Testis (tissue), 3 donors: Measurements from ENCODE around the gene GABBR2. TPM values are rescaled to one million over a fixed set of nuclear protein-coding genes. Genes with fewer than 3 reads are reported as not detected.
"Not testable (repeated sequence)": the region's sequence is repeated elsewhere in the genome, so short reads cannot be mapped to it uniquely, and the experiment has no call there.

ENCODE experiments used
- DNase-seq: peaks from one replicate; pipeline ENCODE4 v3.0.0-alpha.2; 2019
- H3K27ac ChIP-seq, 2 donors: fragments of 200-600 bp; sonication (generic); one replicate each; pipeline ENCODE4 v1.5.1; 2019
- H3K27me3 ChIP-seq: fragments of 200-600 bp; sonication (generic); one replicate; pipeline ENCODE4 v1.5.1; 2019
- H3K36me3 ChIP-seq: fragments of 200-600 bp; sonication (generic); one replicate; pipeline ENCODE4 v1.5.1; 2017; ENCODE audit warnings: low read depth; ENCODE audit errors: missing control alignments
- H3K4me1 ChIP-seq: fragments of 200-600 bp; sonication (generic); one replicate; pipeline ENCODE4 v1.5.1; 2019
- H3K4me3 ChIP-seq, 2 donors: fragments of 200-600 bp; sonication (generic); one replicate each; pipeline ENCODE4 v1.5.1; 2017 to 2019
- H3K9me3 ChIP-seq: fragments of 200-600 bp; sonication (generic); one replicate; pipeline ENCODE4 v1.5.1; 2017
- POLR2A ChIP-seq: fragments of 450-650 bp; IDR thresholded peaks from one replicate; pipeline ENCODE4 v1.6.1; 2017; ENCODE audit warnings: antibody characterized with exemption, mild to moderate bottlenecking, moderate library complexity
- whole genome bisulfite sequencing, 2 donors: methylation state at CpG; one replicate each; pipeline ENCODE4 v1.1.5; 2018; 5-methylcytosine and 5-hydroxymethylcytosine counted together
- intact Hi-C: fragments of 100-400 bp; cut with DNase I; formaldehyde crosslinking; loops from one replicate; pipeline ENCODE4 v1.15.1; 2023; ENCODE audit warnings: low total_unique reads
- polyA plus RNA-seq: library from polyadenylated mRNA; stranded (reverse); fragments of 350-450 nt; fragmentation: Illumina TruSeq; extraction: RNeasy Lipid Tissue Mini Kit (QIAGEN cat#74804); gene quantifications from one replicate; pipeline ENCODE4 v1.2.3, GENCODE V29; 2014; ENCODE audit warnings: low read depth, low replicate concordance; ENCODE audit not compliant: insufficient read depth
- total RNA-seq, 2 donors: library from RNA; depleted of rRNA; stranded (reverse); fragments of >200 nt; gene quantifications; one replicate each; pipeline ENCODE4 v1.2.3, GENCODE V29; 2016
- TF ChIP-seq, protein P1 (sequence below), 3 experiments: fragments of 450-650 bp in 2 of 3; fragments of 200-600 bp in 1 of 3; sonication (generic) in 1 of 3; IDR thresholded peaks; one replicate each; pipeline ENCODE4 v1.5.1; 2016 to 2019; ENCODE audit warnings: antibody characterized with exemption in 3 of 3, mild to moderate bottlenecking in 2 of 3, moderate library complexity in 1 of 3

GABBR2 gene
- total and polyA plus RNA-seq, 3 donors from 2014 or later = 3.0 to 8.1 (median 6.9) TPM

DNA sequence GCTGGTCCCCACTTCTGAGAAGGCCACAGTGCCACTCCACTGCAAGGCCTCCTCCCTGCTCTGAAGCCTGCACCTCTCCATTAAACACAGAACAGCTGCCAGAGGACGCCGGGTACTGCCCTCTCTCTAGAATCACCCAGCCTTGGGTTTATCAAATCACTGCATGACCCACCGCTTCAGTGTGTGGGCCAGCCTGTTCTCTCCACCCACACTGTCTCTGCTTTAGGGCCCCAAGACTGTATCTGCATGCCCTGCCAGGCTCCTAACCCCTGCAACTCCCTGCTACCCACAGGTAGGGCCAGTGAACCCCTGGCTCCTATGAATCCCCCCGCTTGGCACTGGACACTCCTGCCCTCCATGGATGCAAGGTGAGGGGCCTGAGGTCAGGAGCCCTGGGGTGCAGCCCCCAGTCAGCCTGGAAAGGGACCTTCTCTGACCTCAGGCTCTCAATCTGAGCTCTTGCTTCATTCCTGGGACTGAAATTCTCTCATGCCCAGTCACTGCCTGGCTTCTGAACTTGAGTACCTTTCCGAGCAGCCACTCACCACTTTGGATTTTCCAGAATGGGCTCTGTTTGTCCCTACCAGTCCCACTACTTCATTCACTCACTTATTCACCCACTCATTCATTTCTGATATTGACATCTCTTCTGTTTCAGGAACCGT, 206.3 kb downstream of the GABBR2 start:
- intact Hi-C loops = no loop called here
- no peak for TF ChIP-seq POLR2A
- DNase-seq = no peak
- Histone ChIP-seq H3K27ac (no peak overlapping the region), H3K27me3 (no peaks in the 10 kb centered on the region), H3K36me3 (no peaks in the 10 kb centered on the region), H3K9me3 (no peaks in the 10 kb centered on the region), H3K4me1 (no peaks in the 10 kb centered on the region), H3K4me3 (no peak overlapping the region)
- 78 to 83% methylated on average over 6 of the region's 6 CpGs for WGBS, 2 donors

DNA sequence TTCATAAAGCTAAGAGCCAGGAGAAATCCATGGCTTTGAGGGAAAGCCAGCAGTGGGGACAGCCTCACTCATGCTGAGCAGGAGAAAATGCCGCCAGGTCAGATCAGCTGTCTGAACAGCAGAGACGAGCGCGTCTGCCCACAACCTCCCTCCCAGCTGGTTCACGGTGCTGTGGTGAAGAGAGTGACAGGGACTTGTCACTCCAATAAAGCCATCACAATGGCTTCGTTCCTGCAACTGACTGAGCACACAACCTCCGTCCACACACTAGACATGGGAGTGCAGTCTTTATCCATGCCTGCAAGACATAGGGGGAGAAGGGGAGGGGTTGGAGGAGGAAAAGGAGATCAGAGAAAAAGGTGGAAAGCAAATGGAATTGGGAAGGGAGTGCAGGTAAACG, 206.9 kb downstream of the GABBR2 start:
- H3K9me3 ChIP-seq = no peaks in the 10 kb centered on the region
- no peak overlapping the region for H3K27ac ChIP-seq
- TF ChIP-seq POLR2A = no peak
- TF ChIP-seq, protein P1, sequence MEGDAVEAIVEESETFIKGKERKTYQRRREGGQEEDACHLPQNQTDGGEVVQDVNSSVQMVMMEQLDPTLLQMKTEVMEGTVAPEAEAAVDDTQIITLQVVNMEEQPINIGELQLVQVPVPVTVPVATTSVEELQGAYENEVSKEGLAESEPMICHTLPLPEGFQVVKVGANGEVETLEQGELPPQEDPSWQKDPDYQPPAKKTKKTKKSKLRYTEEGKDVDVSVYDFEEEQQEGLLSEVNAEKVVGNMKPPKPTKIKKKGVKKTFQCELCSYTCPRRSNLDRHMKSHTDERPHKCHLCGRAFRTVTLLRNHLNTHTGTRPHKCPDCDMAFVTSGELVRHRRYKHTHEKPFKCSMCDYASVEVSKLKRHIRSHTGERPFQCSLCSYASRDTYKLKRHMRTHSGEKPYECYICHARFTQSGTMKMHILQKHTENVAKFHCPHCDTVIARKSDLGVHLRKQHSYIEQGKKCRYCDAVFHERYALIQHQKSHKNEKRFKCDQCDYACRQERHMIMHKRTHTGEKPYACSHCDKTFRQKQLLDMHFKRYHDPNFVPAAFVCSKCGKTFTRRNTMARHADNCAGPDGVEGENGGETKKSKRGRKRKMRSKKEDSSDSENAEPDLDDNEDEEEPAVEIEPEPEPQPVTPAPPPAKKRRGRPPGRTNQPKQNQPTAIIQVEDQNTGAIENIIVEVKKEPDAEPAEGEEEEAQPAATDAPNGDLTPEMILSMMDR (IDR thresholded peaks at IDR 0.05) = no peak
- no peaks in the 10 kb centered on the region for H3K4me1 ChIP-seq
- no peaks in the 10 kb centered on the region for H3K36me3 ChIP-seq
- 78 to 86% methylated on average over 8 of the region's 8 CpGs for WGBS, 2 donors
- H3K27me3 ChIP-seq = no peaks in the 10 kb centered on the region
- intact Hi-C loops = no loop called here
- no peak for DNase-seq
- H3K4me3 ChIP-seq = no peak overlapping the region

DNA sequence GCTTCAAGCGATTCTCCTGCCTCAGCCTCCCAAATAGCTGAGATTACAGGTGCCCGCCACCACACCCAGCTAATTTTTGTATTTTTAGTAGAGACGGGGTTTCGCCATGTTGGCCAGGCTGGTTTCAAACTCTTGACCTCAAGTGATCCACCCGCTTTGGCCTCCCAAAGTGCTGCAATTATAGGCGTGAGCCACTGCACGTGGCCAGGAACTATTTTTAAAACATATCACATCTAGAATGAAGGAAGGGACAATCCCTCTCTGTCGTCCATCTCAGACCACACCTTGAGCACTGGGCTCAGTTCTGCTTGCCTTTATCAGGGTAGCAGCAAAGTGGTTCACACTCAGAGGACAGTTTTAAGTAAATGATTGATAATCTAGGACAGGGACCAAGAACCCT, 207.5 kb downstream of the GABBR2 start:
- H3K36me3 ChIP-seq, H3K27me3 ChIP-seq, DNase-seq, intact Hi-C loops, H3K4me3 ChIP-seq, H3K9me3 ChIP-seq, H3K4me1 ChIP-seq, H3K27ac ChIP-seq: not testable (repeated sequence)
- 89 to 94% methylated on average over 8 of the region's 8 CpGs for WGBS, 2 donors

DNA sequence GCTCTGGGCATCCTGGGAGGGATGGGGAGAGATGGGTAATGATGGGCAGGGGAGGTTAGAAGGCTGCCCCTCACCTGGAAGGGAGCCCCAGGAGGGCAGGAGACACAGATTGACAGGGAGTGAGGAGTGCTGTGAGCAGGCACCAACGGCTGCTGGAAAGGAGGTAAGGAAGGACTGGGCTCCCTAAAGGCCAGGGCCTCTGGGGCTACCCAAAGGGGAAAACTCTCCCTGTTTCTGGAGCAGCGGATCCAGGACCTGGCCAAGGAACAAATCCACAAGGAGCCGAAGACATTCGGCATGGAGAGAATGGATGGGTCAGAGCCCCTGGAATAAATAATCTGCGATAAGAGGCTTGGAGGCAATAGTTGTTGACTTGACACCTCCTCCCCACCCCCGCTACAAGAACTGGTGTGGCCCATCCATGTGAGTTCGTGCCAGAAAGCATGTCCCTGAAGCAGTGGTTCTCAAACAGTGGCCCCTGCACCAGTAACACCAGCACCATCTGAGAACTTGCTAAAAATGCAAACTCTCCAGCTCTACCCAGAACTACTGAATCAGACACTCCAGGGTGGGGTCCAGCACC, 208.3 kb downstream of the GABBR2 start:
- Histone ChIP-seq H3K27ac (no peak overlapping the region), H3K9me3 (no peaks in the 10 kb centered on the region), H3K4me1 (no peaks in the 10 kb centered on the region), H3K36me3 (no peaks in the 10 kb centered on the region), H3K27me3 (no peaks in the 10 kb centered on the region), H3K4me3 (no peak overlapping the region)
- TF ChIP-seq POLR2A = no peak
- TF ChIP-seq, protein P1 (IDR thresholded peaks at IDR 0.05) = no peak
- 77 to 81% methylated on average over 7 of the region's 7 CpGs for WGBS, 2 donors
- no peak for DNase-seq
- intact Hi-C loops = no loop called here

DNA sequence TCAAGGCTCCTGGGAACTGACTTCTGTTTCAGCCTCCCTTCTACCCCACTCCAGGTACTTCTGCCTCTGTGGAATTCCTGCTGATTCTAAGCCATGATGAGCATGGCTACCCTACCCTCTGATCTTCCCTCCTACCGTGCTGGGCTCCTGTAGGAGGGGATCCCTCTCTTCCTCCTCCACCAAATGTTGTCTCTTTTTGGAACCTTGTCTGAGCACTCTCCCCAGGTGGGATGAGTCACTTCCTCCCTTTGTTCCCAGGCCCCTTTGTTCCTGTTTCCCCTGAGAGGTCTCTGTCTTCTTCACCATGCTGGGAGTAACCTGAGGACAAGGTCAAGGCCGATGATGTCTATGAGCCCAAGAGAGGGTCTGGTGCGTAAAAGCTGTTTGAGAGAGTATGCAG, 213.2 kb downstream of the GABBR2 start:
- no peak overlapping the region for H3K4me3 ChIP-seq
- no peaks in the 10 kb centered on the region for H3K27me3 ChIP-seq
- no peaks in the 10 kb centered on the region for H3K36me3 ChIP-seq
- DNase-seq = no peak
- TF ChIP-seq, protein P1 (IDR thresholded peaks at IDR 0.05) = no peak
- TF ChIP-seq POLR2A = no peak
- intact Hi-C loops = no loop called here
- no peaks in the 10 kb centered on the region for H3K9me3 ChIP-seq
- H3K27ac ChIP-seq = no peak overlapping the region
- no peaks in the 10 kb centered on the region for H3K4me1 ChIP-seq
- WGBS, 2 donors = 57 to 60% methylated on average over 3 of the region's 3 CpGs

DNA sequence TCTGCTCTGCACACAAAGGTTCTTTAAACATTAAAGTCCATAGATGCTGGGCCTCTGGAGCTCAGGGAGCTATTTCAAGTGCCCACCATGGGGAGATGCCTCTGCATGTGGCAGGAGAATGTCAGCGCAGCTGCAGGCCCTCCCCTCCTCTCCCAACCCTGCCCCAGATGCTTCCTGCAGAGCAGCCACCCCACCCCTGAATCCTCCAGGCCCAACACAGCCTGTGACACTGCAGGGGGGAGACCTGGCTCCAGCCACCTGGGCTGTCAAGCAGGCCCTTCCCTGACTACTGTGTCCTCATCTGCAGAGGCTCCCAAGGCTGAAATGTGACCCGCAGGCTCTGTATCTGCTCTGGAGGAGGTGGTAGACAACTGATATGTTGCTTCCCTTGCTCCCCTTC, 213.9 kb downstream of the GABBR2 start:
- no peaks in the 10 kb centered on the region for H3K9me3 ChIP-seq
- no peaks in the 10 kb centered on the region for H3K27me3 ChIP-seq
- DNase-seq = no peak
- H3K4me3 ChIP-seq = no peak overlapping the region
- intact Hi-C loops = no loop called here
- WGBS, 2 donors = 79% methylated on average over 2 of the region's 2 CpGs; no CpG with 5 or more reads in 1 of the 2 donors
- no peak overlapping the region for H3K27ac ChIP-seq
- no peaks in the 10 kb centered on the region for H3K4me1 ChIP-seq
- TF ChIP-seq, protein P1 (IDR thresholded peaks at IDR 0.05) = no peak
- no peak for TF ChIP-seq POLR2A
- H3K36me3 ChIP-seq = no peaks in the 10 kb centered on the region
